ENCODE measurements around the gene NOS3. TPM values are rescaled to one million over a fixed set of nuclear protein-coding genes. Genes with fewer than 3 reads are reported as not detected.
"Not testable (repeated sequence)": the region's sequence is repeated elsewhere in the genome, so short reads cannot be mapped to it uniquely, and the experiment has no call there.

NOS3 gene
- total RNA-seq, 2 experiments from 2014 or later = 9.1 to 9.7 TPM

GRCh38 chr7:151034312-151035025 lies 43.7 kb downstream of the NOS3 start:
- ChIA-PET POLR2A (no interaction called here), CTCF (interaction anchor here (0.9 to 1.0 kb wide), 2 partner anchors 17 to 90 kb away, joined by 3 read pairs; no protein-coding TSS in a partner anchor)

- POLR2A ChIA-PET = no interaction called here
- CTCF ChIA-PET = interaction anchor here (0.9 to 1.0 kb wide), 2 partner anchors 17 to 89 kb away, joined by 3 read pairs; no protein-coding TSS in a partner anchor
Measured at GRCh38 chr7:151035026-151035717, 44.4 kb downstream of the NOS3 start.

GRCh38 chr7:151035902-151036301 lies 45.1 kb downstream of the NOS3 start:
- POLR2A ChIA-PET = interaction anchor here (1.3 kb wide), 1 partner anchor 15 kb away, joined by 3 read pairs; no protein-coding TSS in a partner anchor
- CTCF ChIA-PET = interaction anchor here (1.1 to 1.7 kb wide), 3 partner anchors 18 to 138 kb away, joined by 3 to 6 read pairs (median 5); no protein-coding TSS in a partner anchor

- ChIA-PET POLR2A (interaction anchor here (0.7 to 1.9 kb wide), 3 partner anchors 11 to 187 kb away, joined by 3 to 7 read pairs (median 3); partner anchors contain the start of genes ABCB8 and ABCF2), CTCF (interaction anchor here (0.8 to 1.7 kb wide), 4 partner anchors 11 to 72 kb away, joined by 3 to 6 read pairs (median 3); partner anchors contain the start of gene ABCB8)
Measured at GRCh38 chr7:151038951-151039849, 48.4 kb downstream of the NOS3 start.

- CTCF ChIA-PET = interaction anchor here (0.8 to 1.3 kb wide), 3 partner anchors 21 to 71 kb away, joined by 3 read pairs; no protein-coding TSS in a partner anchor
Measured at GRCh38 chr7:151039850-151040548, 49.2 kb downstream of the NOS3 start.

GRCh38 chr7:151040616-151041375 lies 50.0 kb downstream of the NOS3 start:
- POLR2A ChIA-PET = interaction anchor here (1.5 kb wide), 1 partner anchor 10 kb away, joined by 10 read pairs; no protein-coding TSS in a partner anchor
- CTCF ChIA-PET = no interaction called here

More at GRCh38 chr7:151039850-151040548, 49.2 kb downstream of the NOS3 start:
- POLR2A ChIA-PET = interaction anchor here (0.7 to 1.9 kb wide), 3 partner anchors 11 to 21 kb away, joined by 3 to 10 read pairs (median 7); partner anchors contain the start of gene ABCB8

GRCh38 chr7:151043449-151043848 lies 52.6 kb downstream of the NOS3 start:
- POLR2A ChIA-PET = not testable (repeated sequence)

GRCh38 chr7:151043959-151044358 lies 53.1 kb downstream of the NOS3 start:
- POLR2A ChIA-PET = no interaction called here
- CTCF ChIA-PET = no interaction called here

More at GRCh38 chr7:151043449-151043848, 52.6 kb downstream of the NOS3 start:
- CTCF ChIA-PET = not testable (repeated sequence)

- POLR2A ChIA-PET = interaction anchor here (0.6 kb wide), 1 partner anchor 135 kb away, joined by 5 read pairs; no protein-coding TSS in a partner anchor
Measured at GRCh38 chr7:151045262-151045661, 54.4 kb downstream of the NOS3 start.

GRCh38 chr7:151045967-151046366 lies 55.1 kb downstream of the NOS3 start:
- POLR2A ChIA-PET = interaction anchor here (0.5 kb wide), 1 partner anchor 1564 kb away, joined by 3 read pairs; no protein-coding TSS in a partner anchor

More at GRCh38 chr7:151045262-151045661, 54.4 kb downstream of the NOS3 start:
- CTCF ChIA-PET = no interaction called here

GRCh38 chr7:151046603-151047573 lies 56.1 kb downstream of the NOS3 start:
- ChIA-PET CTCF (interaction anchor here (1.2 kb wide), 1 partner anchor 34 kb away, joined by 3 read pairs; no protein-coding TSS in a partner anchor), POLR2A (no interaction called here)

More at GRCh38 chr7:151045967-151046366, 55.1 kb downstream of the NOS3 start:
- CTCF ChIA-PET = interaction anchor here (0.5 to 1.2 kb wide), 2 partner anchors 33 to 119 kb away, joined by 3 read pairs; no protein-coding TSS in a partner anchor

- CTCF ChIA-PET = no interaction called here
- POLR2A ChIA-PET = no interaction called here
Measured at GRCh38 chr7:151047976-151048815, 57.4 kb downstream of the NOS3 start, which contains the start of gene ASIC3. TSS of gene ASIC3 (plus strand) at chr7:151048531. CDS start at chr7:151048886, 355 bp downstream.

- POLR2A ChIA-PET = no interaction called here
Measured at GRCh38 chr7:151048911-151049463, 58.2 kb downstream of the NOS3 start.

GRCh38 chr7:151051108-151051507 lies 60.3 kb downstream of the NOS3 start:
- POLR2A ChIA-PET = interaction anchor here (0.9 to 1.4 kb wide), 3 partner anchors 11 to 18 kb away, joined by 3 to 10 read pairs (median 4); no protein-coding TSS in a partner anchor
- CTCF ChIA-PET = interaction anchor here (1.0 kb wide), 1 partner anchor 65 kb away, joined by 3 read pairs; no protein-coding TSS in a partner anchor

More at GRCh38 chr7:151048911-151049463, 58.2 kb downstream of the NOS3 start:
- CTCF ChIA-PET = no interaction called here

GRCh38 chr7:151053096-151053495 lies 62.3 kb downstream of the NOS3 start:
- POLR2A ChIA-PET = no interaction called here
- CTCF ChIA-PET = no interaction called here
